ENCODE measurements around the gene ALDH16A1.

GRCh38 chr19:49502866-49503581 lies 50.0 kb downstream of the ALDH16A1 start:
- TF ChIP-seq POLR2AphosphoS5 (IDR thresholded peaks at IDR 0.05; ENCODE audit: low read depth, low read length) (no peak), USF2 (IDR thresholded peaks at IDR 0.05; ENCODE audit: low read length) (no peak), POU5F1 (IDR thresholded peaks at IDR 0.05; ENCODE audit: low read depth, low read length) (no peak), JUND (IDR thresholded peaks at IDR 0.05; ENCODE audit: low read length) (no peak), CTCF (IDR thresholded peaks at IDR 0.05; ENCODE audit: control extremely low read depth in 1 of 3, insufficient read depth in 1 of 3, low read depth in 1 of 3, low read length in 3 of 3) (peak; percentile 40 to 45 (median 41); a peak in 3 of 4 replicates), POLR2A (IDR thresholded peaks at IDR 0.05; ENCODE audit: control extremely low read depth in 1 of 2, low read depth in 2 of 2, low read length in 2 of 2) (no peak), MAX (IDR thresholded peaks at IDR 0.05) (no peak), TAF1 (IDR thresholded peaks at IDR 0.05; ENCODE audit: low read depth, low read length) (no peak), JUN (IDR thresholded peaks at IDR 0.05; ENCODE audit: low read depth, low read length) (no peak), EP300 (IDR thresholded peaks at IDR 0.05; ENCODE audit: borderline replicate concordance in 1 of 2, low read depth in 2 of 2, low read length in 2 of 2) (no peak)

Data from H1 (cell line).